Stimulated activated CD4-positive, alpha-beta T cell treated with anti-CD3 and anti-CD28 coated beads, Interleukin-1b, Interleukin-23, amount 100 ng/mL, for 4 hours (primary cell): Measurements from ENCODE around the gene MLH3.

Source experiments
- DNase-seq, 2 donors: peaks; one replicate each; pipeline ENCODE4 v3.0.0-alpha.2; 2020; ENCODE audit warnings: low read depth in 2 of 2

MLH3 gene

DNA sequence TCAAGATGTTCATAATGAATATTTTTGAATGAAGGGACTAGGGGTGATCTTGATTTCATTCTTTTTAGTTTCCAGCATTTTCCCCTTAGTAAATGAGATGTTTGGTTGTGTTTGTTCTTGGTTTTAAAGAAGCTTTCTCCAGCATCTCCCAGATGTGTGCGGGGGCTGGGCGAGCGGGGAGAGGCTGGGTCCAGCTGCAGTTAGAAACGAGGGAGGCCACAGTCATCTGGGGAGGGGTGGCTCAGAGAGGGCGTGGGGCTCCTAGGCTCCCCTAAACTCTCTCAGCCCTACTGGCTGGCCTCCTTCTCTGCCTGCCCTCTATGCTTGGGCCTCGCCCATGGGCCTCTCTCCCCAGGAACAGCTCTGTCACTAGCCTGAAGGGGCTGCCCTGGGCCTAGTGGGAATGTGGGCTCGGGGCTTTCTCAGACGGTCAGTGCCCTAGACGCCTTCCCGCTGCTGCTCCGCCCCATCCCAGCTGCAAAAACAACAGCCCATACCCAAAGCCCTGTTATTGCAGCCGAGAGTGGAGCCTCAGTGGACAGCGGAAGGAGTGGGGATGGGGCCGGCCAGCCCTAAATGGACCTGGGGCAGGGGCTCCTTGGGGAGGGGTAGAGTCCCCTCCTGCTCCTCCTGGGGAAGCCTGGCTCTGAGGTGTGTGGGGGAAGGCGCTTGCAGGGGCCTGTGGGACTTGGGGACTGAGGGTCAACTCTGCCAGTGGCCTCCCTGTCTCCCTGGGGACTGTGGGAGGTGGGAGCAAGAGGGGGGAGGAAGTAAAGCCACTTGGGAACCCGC lies 66.8 kb downstream of the MLH3 start:
- DNase-seq = no peak

- no peak for DNase-seq
Observed at GRCh38 chr14:74983343-74983742, 67.9 kb downstream of the MLH3 start.

GRCh38 chr14:74982661-74983060 lies 68.6 kb downstream of the MLH3 start:
- no peak for DNase-seq

DNA sequence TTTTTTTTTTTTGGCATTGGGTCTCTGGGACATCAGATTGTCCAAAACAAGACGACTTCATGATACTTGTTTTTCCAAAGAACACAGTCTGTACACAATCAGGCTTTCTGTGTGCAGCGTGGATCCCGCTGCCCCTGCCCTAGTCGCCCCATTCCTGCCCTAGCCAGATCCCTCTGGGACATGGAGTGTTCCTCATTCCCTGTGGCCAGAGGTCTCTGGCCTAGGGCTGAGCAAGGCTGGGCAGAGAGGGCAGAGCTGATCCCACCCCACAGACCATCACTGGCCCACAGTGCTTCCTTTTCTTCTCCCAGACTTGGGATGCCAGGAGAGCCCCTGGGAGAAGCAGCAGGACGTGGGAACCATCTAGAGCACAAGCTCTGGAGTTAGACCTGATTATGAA lies 69.4 kb downstream of the MLH3 start:
- DNase-seq = no peak

GRCh38 chr14:74981462-74981782 lies 69.8 kb downstream of the MLH3 start:
- no peak for DNase-seq

- no peak for DNase-seq
Observed at GRCh38 chr14:74980731-74981461, 70.4 kb downstream of the MLH3 start.

DNA sequence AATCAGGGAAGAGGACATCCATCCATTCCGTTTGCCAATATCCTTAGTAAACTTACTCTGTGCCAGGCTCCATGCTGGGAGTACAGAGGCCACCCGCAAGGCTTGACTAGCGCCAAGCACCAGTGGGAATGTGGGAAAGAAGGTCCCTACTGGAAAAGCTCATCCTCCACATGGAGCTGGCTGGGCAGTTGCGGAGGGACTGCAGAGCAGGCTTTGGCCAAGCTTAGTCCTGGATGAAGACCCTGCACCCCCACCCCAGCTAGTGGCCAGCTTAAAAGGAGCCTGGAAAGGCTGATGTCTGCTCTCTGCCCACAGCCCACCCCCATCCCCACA lies 70.9 kb downstream of the MLH3 start:
- no peak for DNase-seq

- no peak for DNase-seq
Observed at GRCh38 chr14:74979442-74980397, 71.5 kb downstream of the MLH3 start.

DNA sequence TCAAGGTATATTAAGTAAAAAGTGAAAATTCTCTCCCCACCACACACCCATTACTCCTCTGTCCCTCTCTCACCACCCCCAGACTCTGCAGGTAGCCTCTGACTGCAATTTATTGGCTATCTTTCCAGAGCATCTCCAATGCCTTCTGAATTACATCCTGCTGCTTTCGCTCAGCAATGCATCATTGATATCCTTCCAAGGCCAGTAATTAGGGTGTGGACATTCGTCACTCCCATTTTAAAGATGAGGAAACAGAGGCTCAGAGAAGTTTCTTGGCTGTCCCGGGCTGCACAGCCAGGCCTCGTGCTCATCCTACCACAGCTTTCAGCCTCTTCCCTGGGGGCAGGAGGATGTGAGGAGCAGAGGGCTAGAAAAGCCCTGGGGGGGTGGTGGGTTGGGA lies 72.2 kb downstream of the MLH3 start:
- no peak for DNase-seq

- no peak for DNase-seq
Observed at GRCh38 chr14:74978416-74978947, 72.8 kb downstream of the MLH3 start.

DNA sequence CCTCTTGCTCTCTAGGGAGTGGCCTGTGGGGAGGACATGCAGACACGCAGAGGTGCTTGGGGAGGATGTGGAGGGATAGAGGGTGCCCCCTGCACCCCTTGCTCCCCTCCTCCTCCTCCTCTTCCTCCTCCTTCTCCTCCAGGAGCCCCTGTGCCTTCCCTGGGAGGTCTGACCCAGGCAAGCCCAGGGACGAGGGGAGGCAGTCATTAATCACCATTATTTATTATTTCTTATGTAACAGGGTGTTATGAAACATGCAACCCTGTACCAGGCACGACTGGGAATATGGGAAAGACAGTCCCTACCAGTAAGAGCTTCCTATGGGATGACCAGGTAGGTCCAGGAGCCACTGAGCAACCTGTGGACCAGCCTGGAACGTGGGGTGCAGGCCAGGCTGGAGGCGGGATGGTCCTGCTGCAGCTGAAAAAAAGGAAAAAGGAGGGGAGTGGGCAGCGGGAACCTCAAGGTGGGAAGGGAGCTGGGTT lies 73.3 kb downstream of the MLH3 start:
- DNase-seq = no peak

DNA sequence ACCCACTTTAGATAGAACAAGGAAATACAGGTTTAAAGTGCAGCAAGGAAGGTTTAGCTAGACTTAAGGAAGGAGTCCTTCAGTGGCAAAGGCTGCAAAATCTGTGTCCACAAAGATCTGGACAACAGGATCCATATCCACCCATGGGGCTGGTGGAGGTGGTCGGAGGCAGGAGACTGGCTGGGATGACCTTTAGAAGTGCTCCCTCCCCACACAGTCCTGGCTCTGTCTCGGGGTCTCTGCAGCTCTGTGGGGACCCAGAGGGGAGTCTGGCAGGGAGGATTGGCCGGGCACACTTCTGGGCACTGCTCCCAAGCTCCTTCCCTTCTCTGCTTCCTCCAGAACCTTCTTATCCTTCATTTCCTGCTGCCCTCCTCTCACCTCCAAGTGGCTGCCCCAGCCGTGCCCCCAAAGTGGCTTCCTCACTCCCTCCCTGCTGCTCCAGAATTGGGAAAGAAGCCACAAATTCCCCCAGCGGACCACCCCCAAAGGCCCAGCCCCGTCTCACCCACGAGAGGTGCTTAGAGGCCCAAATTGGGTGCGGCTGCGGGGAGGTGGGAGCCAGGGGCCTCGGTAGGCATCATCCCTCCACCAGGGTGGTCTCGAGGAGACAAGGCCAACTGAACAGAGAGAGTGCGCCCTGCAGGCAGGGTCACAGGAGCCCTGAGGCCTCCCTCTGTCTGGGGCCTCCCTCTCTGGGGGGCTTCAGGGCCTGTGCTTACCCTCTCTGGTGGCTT lies 73.9 kb downstream of the MLH3 start:
- no peak for DNase-seq

GRCh38 chr14:74976264-74977113 lies 74.8 kb downstream of the MLH3 start:
- no peak for DNase-seq

DNA sequence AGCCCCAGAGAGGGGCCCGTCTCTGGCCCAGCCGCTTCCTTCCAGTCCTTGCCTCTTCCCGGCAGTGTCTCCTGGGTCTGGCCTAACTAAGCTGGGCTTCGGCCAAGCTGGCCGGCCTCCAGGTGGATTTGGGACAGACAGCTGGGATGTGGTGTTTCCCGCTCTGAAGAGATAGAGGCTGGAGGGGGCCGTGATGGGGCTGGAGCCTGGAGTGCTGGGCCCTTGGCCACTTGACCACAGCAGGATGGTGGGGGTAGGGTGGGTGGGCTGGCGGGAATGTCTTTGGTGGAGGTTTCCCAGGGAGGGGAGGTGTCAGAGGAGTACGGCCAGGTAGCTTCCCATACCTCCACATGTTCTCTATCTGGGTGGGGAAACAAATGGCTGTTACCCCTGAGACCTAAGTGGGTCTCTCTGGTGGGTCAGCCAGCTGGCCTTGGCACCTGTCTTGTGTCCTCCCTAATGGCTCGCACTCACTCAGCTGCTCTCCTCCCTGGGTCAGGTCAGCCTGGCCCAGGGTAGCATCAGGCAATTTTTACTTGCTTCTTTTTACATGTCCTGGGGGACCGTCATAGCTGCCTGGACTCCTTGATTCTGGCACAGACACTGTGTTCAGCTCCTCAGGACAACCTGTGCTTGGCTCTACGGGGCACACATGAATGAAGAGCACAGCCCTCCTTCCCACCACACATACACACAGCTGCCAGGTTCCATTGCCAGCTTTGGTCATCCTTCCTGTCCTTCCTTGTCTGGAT lies 76.0 kb downstream of the MLH3 start:
- DNase-seq = no peak

DNA sequence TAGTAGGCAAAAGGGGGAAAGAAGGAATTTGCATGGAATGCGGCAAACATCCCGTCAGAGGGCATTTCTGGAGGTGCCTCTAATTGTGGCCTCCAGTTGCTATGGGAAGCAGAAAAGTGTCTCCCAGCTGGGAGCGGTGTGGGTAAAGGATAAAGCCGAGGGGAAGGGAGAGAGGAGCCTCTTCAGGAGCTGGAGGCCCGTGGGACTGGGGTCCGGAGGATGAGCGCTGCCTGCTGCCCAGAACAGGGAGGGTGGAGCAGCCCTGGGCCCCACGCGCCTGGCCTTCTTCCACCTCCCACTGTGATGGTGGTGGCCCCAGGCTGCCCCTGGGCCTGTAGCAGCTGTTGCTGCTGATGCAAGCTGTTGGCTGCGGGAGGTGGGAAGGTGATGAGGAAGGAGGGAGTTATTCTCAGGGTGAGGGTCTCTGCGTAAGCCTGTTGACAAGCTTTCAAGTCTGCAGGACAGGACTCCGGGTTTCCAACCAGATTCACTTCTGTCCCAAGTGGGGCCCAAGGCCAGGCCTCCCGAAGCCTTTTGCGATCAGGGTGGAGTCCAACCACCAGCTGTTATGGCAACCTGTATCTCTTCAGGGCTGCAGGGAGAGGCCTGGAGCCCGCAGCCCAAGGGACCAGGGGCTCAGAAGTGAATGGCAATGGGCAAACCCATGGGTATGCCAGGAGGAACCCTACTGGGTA lies 76.8 kb downstream of the MLH3 start:
- no peak for DNase-seq

DNA sequence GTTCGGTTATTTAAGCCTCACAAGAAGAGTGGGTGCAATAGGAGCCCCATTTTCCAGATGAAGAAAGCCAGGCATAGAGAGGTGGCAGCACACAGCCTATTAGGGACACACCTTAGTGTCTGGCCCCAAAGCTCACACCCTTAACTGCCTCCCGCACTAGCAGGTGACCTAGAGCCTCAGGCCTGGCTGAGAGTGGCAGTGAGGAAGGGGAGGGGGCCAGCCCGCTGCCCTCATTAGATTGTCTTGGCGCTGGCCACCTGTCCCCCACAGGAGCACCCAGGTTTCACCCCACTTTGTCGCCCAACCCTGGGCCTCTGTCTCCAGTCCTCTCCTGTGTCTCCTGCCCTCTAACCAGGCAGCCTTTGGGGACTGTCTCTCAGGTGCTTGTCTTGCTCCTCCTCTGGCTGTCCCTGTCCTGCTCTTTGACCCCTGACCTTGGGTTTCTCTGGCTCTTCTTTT lies 77.3 kb downstream of the MLH3 start:
- no peak for DNase-seq

GRCh38 chr14:74973003-74973653 lies 78.1 kb downstream of the MLH3 start:
- no peak for DNase-seq

DNA sequence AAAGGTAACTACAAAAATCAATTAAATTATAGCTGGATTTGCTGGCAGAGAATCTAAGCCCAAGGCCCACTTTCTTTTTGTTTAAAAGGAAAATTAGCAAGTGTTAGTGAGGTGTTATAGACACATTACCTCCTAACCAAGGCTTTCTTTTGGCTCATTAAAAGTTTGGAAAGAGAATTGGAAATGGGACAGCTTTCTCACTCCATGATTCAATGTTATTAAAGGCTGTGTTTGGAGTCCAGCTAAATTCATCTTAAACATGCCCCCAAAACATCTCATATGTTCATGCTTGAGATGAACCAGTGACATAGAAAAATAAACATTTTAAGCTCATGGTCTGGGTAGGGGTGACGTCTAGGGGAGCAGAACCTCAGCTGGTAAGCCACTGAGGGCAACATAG lies 82.5 kb downstream of the MLH3 start:
- DNase-seq = no peak
